Left ventricle myocardium inferior (tissue), 1 donor: ENCODE data around the gene GTF2IRD1. TPM values are rescaled to one million over a fixed set of nuclear protein-coding genes. Genes with fewer than 3 reads are reported as not detected.
"Not testable (repeated sequence)": the region's sequence is repeated elsewhere in the genome, so short reads cannot be mapped to it uniquely, and the experiment has no call there.

Source experiments
- DNase-seq: peaks from one replicate; pipeline ENCODE4 v3.0.0-alpha.2; 2020
- H3K27ac ChIP-seq: fragments of 200-600 bp; replicated peaks from 2 replicates; pipeline ENCODE4 v1.8.0; 2021
- H3K27me3 ChIP-seq: fragments of 200-600 bp; 2 replicates; pipeline ENCODE4 v1.8.0; 2021; ENCODE audit warnings: low read depth
- H3K36me3 ChIP-seq: fragments of 200-600 bp; 2 replicates; pipeline ENCODE4 v1.8.0; 2021
- H3K4me1 ChIP-seq: fragments of 200-600 bp; 2 replicates; pipeline ENCODE4 v1.8.0; 2021
- H3K4me3 ChIP-seq: fragments of 200-600 bp; 2 replicates; pipeline ENCODE4 v1.8.0; 2021; ENCODE audit warnings: mild to moderate bottlenecking, moderate library complexity
- H3K9me3 ChIP-seq: fragments of 200-600 bp; replicated peaks from 2 replicates; pipeline ENCODE4 v1.8.0; 2021
- CTCF ChIP-seq: fragments of 200-600 bp; IDR thresholded peaks from 2 replicates; pipeline ENCODE4 v1.8.0; 2021; ENCODE audit warnings: antibody characterized with exemption, mild to moderate bottlenecking, borderline replicate concordance
- intact Hi-C: fragments of 100-400 bp; cut with micrococcal nuclease; formaldehyde crosslinking; loops from one replicate; pipeline ENCODE4 v1.11.0; 2022
- total RNA-seq: library from RNA; stranded (reverse); fragmentation: NEBNext Ultra II Directional; extraction: Animal tissue kit (Norgen Biotek cat#: 25700); gene quantifications from one replicate; pipeline ENCODE4 v1.2.1, GENCODE V29; 2021
- donor health status: DM: no; HTN: yes; CAD: no; lungs with severe emphysema.

Gene GTF2IRD1
- total RNA-seq, 1 donor from 2014 or later = 15.8 TPM

GRCh38 chr7:74633451-74633921 is 179.8 kb downstream of the GTF2IRD1 start:
- no peaks in the 10 kb centered on the region for H3K9me3 ChIP-seq
- peaks cover 14% of the 10 kb centered on the region for H3K4me1 ChIP-seq
- no peak for DNase-seq
- H3K27me3 ChIP-seq = no peaks in the 10 kb centered on the region
- intact Hi-C loops = no loop called here
- no peak for TF ChIP-seq CTCF
- no peaks in the 10 kb centered on the region for H3K36me3 ChIP-seq
- H3K4me3 ChIP-seq = no peak overlapping the region
- H3K27ac ChIP-seq = no peak overlapping the region

GRCh38 chr7:74637745-74638144 is 184.0 kb downstream of the GTF2IRD1 start:
- no peak for TF ChIP-seq CTCF
- Histone ChIP-seq H3K36me3 (no peaks in the 10 kb centered on the region), H3K27me3 (no peaks in the 10 kb centered on the region), H3K27ac (no peak overlapping the region), H3K9me3 (no peaks in the 10 kb centered on the region), H3K4me1 (peaks cover 13% of the 10 kb centered on the region), H3K4me3 (no peak overlapping the region)
- intact Hi-C loops = no loop called here
- DNase-seq = no peak

GRCh38 chr7:74650055-74650454 is 196.3 kb downstream of the GTF2IRD1 start:
- H3K27me3 ChIP-seq, intact Hi-C loops, H3K36me3 ChIP-seq, H3K9me3 ChIP-seq: not testable (repeated sequence)
- H3K4me1 ChIP-seq = peaks cover 16% of the 10 kb centered on the region
- peak; percentile 58 for DNase-seq
- peak overlapping the region; percentile 76 for H3K27ac ChIP-seq
- H3K4me3 ChIP-seq = peak overlapping the region; percentile 56

- H3K9me3 ChIP-seq, intact Hi-C loops, H3K27me3 ChIP-seq, DNase-seq, H3K36me3 ChIP-seq: not testable (repeated sequence)
- H3K27ac ChIP-seq = peak overlapping the region; percentile 76
- peak overlapping the region; percentile 56 for H3K4me3 ChIP-seq
- H3K4me1 ChIP-seq = peaks cover 20% of the 10 kb centered on the region
Observed at GRCh38 chr7:74650493-74651132, 196.9 kb downstream of the GTF2IRD1 start.

GRCh38 chr7:74651133-74651504 is 197.4 kb downstream of the GTF2IRD1 start:
- H3K9me3 ChIP-seq, H3K27ac ChIP-seq, DNase-seq, H3K27me3 ChIP-seq, H3K4me3 ChIP-seq, intact Hi-C loops, H3K36me3 ChIP-seq: not testable (repeated sequence)
- H3K4me1 ChIP-seq = peaks cover 25% of the 10 kb centered on the region

Other genes with a start within 250 kb of the GTF2IRD1 start
- gene LAT2, start 243.9 kb upstream of the GTF2IRD1 start, total RNA-seq = 2.4 TPM
- gene RFC2, start 199.5 kb upstream of the GTF2IRD1 start, total RNA-seq = 8.7 TPM
- 7.4 TPM for gene CLIP2, start 164.5 kb upstream of the GTF2IRD1 start, total RNA-seq
- 122 TPM for gene GTF2I, start 203.8 kb downstream of the GTF2IRD1 start, total RNA-seq